Kidney (tissue), 14 donors: ENCODE results near the gene SLC4A4. TPM values are rescaled to one million over a fixed set of nuclear protein-coding genes. Genes with fewer than 3 reads are reported as not detected.

ENCODE experiments used
- DNase-seq, 5 donors: peaks; one replicate each; pipeline ENCODE4 v3.0.0-alpha.2; 2013 to 2020
- FAIRE-seq: peaks from 2 replicates; lab custom pipeline; 2012; peaks lifted over from hg19 to GRCh38; lab: Jason Lieb, UNC
- H3K27ac ChIP-seq, 2 donors: one replicate each; pipeline ENCODE4 v1.7.0; 2013; ENCODE audit warnings: low read depth in 2 of 2, low read length in 2 of 2, inconsistent platforms in 1 of 2
- H3K27me3 ChIP-seq: one replicate; pipeline ENCODE4 v1.7.1; 2013; ENCODE audit warnings: low read length, inconsistent platforms; ENCODE audit not compliant: control insufficient read depth, insufficient read depth
- H3K36me3 ChIP-seq, 3 donors: one replicate each; pipeline versions ENCODE4 v1.7.0 to v1.7.1; 2013; ENCODE audit warnings: low read length in 3 of 3, control low read depth in 1 of 3, inconsistent platforms in 1 of 3; ENCODE audit not compliant: insufficient read depth in 3 of 3, control insufficient read depth in 2 of 3
- H3K4me1 ChIP-seq, 3 donors: one replicate each; pipeline versions ENCODE4 v1.7.0 to v1.7.1; 2013; ENCODE audit warnings: low read length in 3 of 3, inconsistent platforms in 1 of 3, low read depth in 1 of 3; ENCODE audit not compliant: control insufficient read depth in 2 of 3, insufficient read depth in 2 of 3
- H3K4me3 ChIP-seq, 3 donors: one replicate each; pipeline versions ENCODE4 v1.7.0 to v1.8.1; 2013; ENCODE audit warnings: low read length in 3 of 3, control low read depth in 1 of 3, inconsistent platforms in 1 of 3
- H3K9ac ChIP-seq, 3 donors: one replicate each; pipeline versions ENCODE4 v1.7.0 to v1.7.1; 2013; ENCODE audit warnings: low read length in 3 of 3, control low read depth in 1 of 3, inconsistent platforms in 1 of 3
- H3K9me3 ChIP-seq, 3 donors: one replicate each; pipeline versions ENCODE4 v1.7.0 to v1.7.1; 2013; ENCODE audit warnings: low read length in 3 of 3, control low read depth in 1 of 3, inconsistent platforms in 1 of 3; ENCODE audit not compliant: control insufficient read depth in 2 of 3, insufficient read depth in 1 of 3
- intact Hi-C: fragments of 100-400 bp; cut with DNase I; formaldehyde crosslinking; loops from one replicate; pipeline ENCODE4 v1.11.1; 2022
- polyA plus RNA-seq: library from polyadenylated mRNA; stranded (reverse); fragments of 350-450 nt; fragmentation: Illumina TruSeq; extraction: RNeasy Lipid Tissue Mini Kit (QIAGEN cat#74804); gene quantifications from one replicate; pipeline ENCODE4 v1.2.3, GENCODE V29; 2014; ENCODE audit warnings: low read depth, low replicate concordance; ENCODE audit not compliant: insufficient read depth
- total RNA-seq: library from RNA; stranded (reverse); fragmentation: NEBNext Ultra II Directional; extraction: Animal tissue kit (Norgen Biotek cat#: 25700); gene quantifications from one replicate; pipeline ENCODE4 v1.2.1, GENCODE V29; 2021
- TF ChIP-seq, protein P1 (sequence below): IDR thresholded peaks from 3 replicates; pipeline ENCODE4 v1.5.1; 2012; ENCODE audit warnings: mild to moderate bottlenecking, moderate library complexity, borderline replicate concordance; ENCODE audit not compliant: insufficient read depth; ENCODE audit errors: extremely low read depth
- donor health status: control.
- donor health status: control.
- donor health status: control.
- donor health status: control.
- donor health status: control.
- donor health status: DM: yes; HTN: yes; CAD: no.
- donor health status: Normal renal cell carcinoma (clear cell type).

The SLC4A4 gene
- total and polyA plus RNA-seq, 2 donors from 2014 or later: 37.1 to 56.5 TPM

DNA sequence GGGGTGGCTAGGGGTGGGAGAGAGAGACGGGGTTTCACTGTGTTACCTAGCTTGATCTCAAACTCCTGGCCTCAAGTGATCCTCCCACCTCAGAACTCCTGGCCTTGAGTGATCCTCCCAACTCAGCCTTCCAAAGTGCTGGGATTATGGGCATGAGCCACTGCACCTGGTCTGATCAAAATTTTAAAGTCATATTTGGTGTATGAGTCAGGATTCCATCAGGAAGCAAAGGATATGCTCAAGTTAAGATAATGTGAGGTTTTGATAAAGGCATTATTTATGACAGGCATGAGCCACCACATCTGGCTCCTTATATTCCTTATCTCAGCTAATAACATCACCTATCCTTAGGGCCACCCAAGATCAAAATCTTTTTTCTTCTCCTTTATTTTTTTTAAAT is 182.0 kb downstream of the SLC4A4 start:
- FAIRE-seq (no peak), DNase-seq (no peak)
- Histone ChIP-seq H3K9me3 (no peaks in the 10 kb centered on the region), H3K27ac (no peak overlapping the region), H3K27me3 (no peaks in the 10 kb centered on the region), H3K9ac (no peak overlapping the region), H3K4me1 (no peaks in the 10 kb centered on the region), H3K4me3 (no peak overlapping the region), H3K36me3 (peaks cover 0 to 2% (median 0%) of the 10 kb centered on the region in 3 donors)
- TF ChIP-seq, protein P1, sequence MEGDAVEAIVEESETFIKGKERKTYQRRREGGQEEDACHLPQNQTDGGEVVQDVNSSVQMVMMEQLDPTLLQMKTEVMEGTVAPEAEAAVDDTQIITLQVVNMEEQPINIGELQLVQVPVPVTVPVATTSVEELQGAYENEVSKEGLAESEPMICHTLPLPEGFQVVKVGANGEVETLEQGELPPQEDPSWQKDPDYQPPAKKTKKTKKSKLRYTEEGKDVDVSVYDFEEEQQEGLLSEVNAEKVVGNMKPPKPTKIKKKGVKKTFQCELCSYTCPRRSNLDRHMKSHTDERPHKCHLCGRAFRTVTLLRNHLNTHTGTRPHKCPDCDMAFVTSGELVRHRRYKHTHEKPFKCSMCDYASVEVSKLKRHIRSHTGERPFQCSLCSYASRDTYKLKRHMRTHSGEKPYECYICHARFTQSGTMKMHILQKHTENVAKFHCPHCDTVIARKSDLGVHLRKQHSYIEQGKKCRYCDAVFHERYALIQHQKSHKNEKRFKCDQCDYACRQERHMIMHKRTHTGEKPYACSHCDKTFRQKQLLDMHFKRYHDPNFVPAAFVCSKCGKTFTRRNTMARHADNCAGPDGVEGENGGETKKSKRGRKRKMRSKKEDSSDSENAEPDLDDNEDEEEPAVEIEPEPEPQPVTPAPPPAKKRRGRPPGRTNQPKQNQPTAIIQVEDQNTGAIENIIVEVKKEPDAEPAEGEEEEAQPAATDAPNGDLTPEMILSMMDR: no peak
- intact Hi-C loops: no loop called here

DNA sequence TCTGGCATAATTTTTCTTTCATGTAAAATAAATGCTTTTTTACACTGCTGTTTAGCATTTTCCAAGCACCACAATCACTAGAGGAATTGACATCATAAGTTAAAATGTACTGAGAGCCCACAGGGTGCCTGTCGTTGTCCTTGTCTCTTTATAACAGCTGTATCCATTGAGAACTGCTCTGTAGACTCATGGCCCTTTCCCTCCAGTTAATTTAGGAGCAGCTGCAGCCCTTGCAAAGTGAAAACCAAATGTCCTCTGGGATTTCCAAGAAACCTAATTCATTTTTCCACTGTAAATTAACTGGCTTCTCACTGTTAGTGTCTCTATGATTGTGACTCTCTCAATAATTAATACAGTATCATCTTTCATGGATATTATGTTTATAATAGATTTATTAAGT is 185.9 kb downstream of the SLC4A4 start:
- TF ChIP-seq, protein P1: no peak
- Histone ChIP-seq H3K9ac (no peak overlapping the region), H3K4me1 (no peaks in the 10 kb centered on the region), H3K4me3 (no peak overlapping the region), H3K27me3 (no peaks in the 10 kb centered on the region), H3K36me3 (peaks cover 0 to 2% (median 0%) of the 10 kb centered on the region in 3 donors), H3K9me3 (no peaks in the 10 kb centered on the region), H3K27ac (no peak overlapping the region)
- DNase-seq (no peak), FAIRE-seq (no peak)
- intact Hi-C loops: no loop called here

DNA sequence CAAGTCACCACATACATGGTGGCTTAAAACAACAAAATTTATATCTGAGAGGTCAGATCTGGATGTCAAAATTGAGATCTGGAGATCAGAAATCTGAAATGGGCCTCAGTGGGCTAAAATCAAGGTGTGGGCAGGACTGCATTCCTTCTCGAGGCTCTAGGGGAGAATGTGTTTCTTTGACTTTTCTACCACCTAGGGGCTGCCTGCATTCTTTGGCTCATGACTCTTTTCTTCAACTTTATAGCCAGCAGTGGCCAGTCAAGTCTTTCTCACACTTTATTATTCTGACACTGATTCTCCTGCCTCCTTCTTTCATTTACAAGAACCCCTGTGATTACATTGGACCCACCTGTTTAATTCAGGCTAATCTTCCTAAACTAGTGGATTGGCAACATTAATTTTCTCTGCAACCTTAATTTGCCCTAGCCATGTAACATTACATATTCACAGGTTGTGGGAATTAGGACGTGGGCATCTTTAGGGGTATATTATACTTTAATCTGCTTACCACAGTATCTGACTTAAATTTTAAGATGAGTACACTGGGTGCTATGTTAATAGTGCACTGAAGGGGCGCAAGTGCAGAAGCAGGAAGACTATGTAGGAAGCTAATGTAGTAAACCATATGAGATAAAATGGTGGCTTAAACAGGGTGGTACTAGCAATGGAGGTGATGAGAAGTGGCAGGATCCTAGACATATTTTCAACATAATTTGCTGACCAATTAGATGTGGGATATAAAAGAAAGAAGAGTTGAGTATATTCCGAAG is 188.0 kb downstream of the SLC4A4 start:
- no peak overlapping the region for H3K9ac ChIP-seq
- no peak for FAIRE-seq
- H3K4me3 ChIP-seq: no peak overlapping the region
- H3K27me3 ChIP-seq: no peaks in the 10 kb centered on the region
- no peaks in the 10 kb centered on the region for H3K4me1 ChIP-seq
- no peaks in the 10 kb centered on the region for H3K9me3 ChIP-seq
- peaks cover 0 to 5% (median 0%) of the 10 kb centered on the region in 3 donors for H3K36me3 ChIP-seq
- peak in 1 of 5 donors; percentile 13 for DNase-seq
- intact Hi-C loops: no loop called here
- TF ChIP-seq, protein P1: no peak
- no peak overlapping the region for H3K27ac ChIP-seq
